NB4 (cell line): ENCODE results near the gene DHRS2.

Experiments
- DNase-seq: peaks from one replicate; pipeline ENCODE4 v3.0.0; 2010; ENCODE audit warnings: low read depth
- H3K4me3 ChIP-seq: one replicate; pipeline ENCODE4 v1.5.1; 2011; ENCODE audit warnings: mild to moderate bottlenecking, low read depth, low read length, moderate library complexity
- MYC ChIP-seq: IDR thresholded peaks from 2 replicates; pipeline ENCODE4 v1.6.1; 2011; ENCODE audit warnings: low read depth, low read length
- POLR2A ChIP-seq: IDR thresholded peaks from 2 replicates; pipeline ENCODE4 v1.6.1; 2011; ENCODE audit warnings: mild to moderate bottlenecking; ENCODE audit not compliant: insufficient read length; ENCODE audit errors: extremely low read depth
- TF ChIP-seq, protein P1 (sequence below): IDR thresholded peaks from 2 replicates; pipeline ENCODE4 v1.6.1; 2011; ENCODE audit warnings: low read depth, low read length
- TF ChIP-seq, protein P2 (sequence below): IDR thresholded peaks from one replicate; pipeline ENCODE4 v1.5.1; 2012; ENCODE audit warnings: low read depth, low read length

The DHRS2 gene

DNA sequence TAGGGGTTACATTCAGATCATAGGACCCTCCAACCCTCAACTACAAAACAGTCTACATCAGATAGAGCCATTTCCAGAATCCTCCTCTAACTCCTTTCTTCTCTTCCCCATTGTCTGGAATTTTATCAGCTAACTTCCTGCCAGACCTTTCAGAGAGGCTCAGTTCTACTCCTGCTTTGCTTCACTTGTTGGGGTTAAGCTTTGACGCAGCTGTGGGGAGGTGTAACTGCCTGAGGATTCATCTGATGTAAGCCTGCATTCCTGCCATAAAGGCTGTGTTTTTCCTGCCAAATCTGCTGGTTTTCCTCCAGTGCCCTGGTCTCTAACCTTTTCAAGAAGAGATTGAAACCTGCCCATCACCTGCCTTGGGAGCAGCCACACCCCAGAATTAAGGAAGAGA lies 16.9 kb downstream of the DHRS2 start:
- DNase-seq: no peak
- no peak overlapping the region for H3K4me3 ChIP-seq
- TF ChIP-seq, protein P1, sequence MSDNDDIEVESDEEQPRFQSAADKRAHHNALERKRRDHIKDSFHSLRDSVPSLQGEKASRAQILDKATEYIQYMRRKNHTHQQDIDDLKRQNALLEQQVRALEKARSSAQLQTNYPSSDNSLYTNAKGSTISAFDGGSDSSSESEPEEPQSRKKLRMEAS: no peak
- TF ChIP-seq POLR2A (no peak), MYC (no peak)
- TF ChIP-seq, protein P2, sequence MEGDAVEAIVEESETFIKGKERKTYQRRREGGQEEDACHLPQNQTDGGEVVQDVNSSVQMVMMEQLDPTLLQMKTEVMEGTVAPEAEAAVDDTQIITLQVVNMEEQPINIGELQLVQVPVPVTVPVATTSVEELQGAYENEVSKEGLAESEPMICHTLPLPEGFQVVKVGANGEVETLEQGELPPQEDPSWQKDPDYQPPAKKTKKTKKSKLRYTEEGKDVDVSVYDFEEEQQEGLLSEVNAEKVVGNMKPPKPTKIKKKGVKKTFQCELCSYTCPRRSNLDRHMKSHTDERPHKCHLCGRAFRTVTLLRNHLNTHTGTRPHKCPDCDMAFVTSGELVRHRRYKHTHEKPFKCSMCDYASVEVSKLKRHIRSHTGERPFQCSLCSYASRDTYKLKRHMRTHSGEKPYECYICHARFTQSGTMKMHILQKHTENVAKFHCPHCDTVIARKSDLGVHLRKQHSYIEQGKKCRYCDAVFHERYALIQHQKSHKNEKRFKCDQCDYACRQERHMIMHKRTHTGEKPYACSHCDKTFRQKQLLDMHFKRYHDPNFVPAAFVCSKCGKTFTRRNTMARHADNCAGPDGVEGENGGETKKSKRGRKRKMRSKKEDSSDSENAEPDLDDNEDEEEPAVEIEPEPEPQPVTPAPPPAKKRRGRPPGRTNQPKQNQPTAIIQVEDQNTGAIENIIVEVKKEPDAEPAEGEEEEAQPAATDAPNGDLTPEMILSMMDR: no peak

DNA sequence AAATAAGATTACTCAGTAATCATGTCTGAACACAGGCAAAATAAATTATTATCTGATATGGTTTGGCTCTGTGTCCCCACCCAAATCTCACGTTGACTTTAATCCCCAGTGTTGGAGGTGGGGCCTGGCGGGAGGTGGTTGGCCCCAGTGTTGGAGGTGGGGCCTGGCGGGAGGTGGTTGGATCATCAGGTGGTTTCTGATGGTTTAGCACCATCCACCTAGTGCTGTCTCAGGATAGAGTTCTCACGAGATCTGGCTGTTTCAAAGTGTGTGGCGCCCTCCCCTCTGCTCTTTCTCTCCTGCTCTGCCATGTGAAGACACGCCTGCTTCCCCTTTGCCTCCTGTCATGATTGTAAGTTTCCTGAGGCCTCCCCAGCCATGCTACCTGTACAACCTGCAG lies 18.1 kb downstream of the DHRS2 start:
- H3K4me3 ChIP-seq: no peak overlapping the region
- no peak for TF ChIP-seq POLR2A
- TF ChIP-seq, protein P1: no peak
- TF ChIP-seq, protein P2: no peak
- TF ChIP-seq MYC: no peak
- no peak for DNase-seq

DNA sequence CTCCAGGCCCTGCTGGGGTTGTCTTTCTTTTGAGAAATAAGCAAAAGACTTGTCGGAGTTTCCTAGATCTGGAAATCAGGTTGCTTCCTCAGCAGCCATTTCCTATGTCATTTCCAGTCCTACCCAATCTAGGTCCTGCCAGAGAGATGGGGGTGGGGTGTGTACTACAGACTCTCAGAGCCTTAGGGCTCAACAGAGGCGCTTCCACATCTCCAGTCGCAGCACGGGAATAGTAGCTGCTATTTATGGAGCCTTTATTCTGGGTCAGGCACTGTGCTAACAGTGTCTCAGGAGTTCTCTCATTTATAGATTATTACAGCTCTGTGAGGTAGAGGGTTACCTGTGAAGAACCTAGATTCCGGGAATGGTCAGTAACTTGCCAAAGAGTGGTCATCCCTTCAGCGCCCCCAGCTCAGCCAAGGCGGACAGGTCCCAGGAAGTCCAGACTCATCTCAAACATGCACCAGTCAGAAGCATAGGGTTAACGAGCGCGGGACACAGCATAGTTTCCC lies 21.9 kb downstream of the DHRS2 start:
- no peak overlapping the region for H3K4me3 ChIP-seq
- no peak for TF ChIP-seq MYC
- TF ChIP-seq, protein P2: no peak
- TF ChIP-seq, protein P1: no peak
- no peak for TF ChIP-seq POLR2A
- no peak for DNase-seq

DNA sequence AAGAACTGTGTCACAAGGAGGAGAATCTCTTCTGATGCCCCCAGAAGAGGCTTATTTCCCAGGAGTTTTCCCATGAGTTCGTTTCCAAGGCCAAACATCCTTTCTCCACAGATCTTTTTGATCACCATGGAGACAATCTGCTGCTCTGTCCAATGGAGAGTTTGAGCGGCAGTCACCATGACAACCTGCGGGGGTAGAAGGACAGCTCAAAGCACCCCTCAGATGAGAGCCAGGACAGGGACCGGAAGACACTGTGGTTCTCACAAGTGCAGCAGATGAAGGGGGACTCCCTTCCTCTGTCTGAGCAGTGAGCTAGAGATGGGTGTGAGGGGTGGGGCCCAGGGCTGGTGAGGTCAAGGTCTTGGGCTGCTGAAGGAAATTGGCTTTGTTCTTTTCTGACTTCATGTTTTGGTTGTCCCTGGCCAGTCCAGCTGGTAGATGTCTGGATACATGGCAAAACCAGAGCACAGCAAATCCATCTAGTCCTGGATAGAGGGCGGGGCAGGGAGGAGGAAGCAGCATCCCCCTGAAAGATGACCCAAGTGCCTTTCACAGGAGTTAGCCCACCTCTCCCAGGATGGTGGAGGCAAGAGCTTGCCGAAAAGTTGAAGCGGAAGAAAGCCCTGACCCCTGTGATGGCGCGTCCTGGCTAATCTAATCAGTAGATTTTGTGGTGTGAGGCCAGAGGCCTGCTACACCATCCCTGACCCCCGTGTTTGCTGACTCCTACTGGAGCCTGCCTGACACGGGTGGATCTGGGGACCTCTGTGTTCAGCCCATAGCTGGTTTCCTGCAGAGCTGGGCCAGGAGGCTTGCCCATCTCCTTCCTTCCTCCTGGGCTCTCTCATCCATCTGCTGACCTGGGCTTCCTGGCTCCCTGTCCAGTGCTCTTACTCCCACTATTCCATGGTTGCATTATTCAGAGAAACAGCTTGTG lies 24.4 kb downstream of the DHRS2 start:
- no peak for DNase-seq
- no peak for TF ChIP-seq POLR2A
- TF ChIP-seq, protein P2: no peak
- TF ChIP-seq MYC: no peak
- TF ChIP-seq, protein P1: no peak

DNA sequence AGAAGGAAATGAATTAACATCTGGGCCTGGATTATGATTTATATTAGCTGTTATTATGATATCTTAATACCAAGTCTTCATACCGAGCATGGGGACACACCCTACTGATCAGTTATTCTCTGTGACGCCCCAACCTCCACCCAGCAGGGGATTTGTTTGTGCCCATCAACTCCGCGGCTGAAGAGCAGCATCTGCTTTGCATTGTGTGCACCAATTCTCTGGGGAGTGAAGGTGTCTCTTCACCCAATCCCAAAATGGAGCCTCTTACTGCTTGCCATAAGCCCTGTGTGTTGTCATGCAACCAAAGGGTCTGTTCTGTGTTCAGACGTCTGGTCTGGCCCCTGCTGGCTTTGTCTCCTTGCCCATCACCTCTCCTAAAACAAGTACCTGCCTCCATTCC lies 25.4 kb downstream of the DHRS2 start:
- H3K4me3 ChIP-seq: no peak overlapping the region
- no peak for DNase-seq
- no peak for TF ChIP-seq POLR2A

More for the DNA sequence above, 24.4 kb downstream of the DHRS2 start:
- H3K4me3 ChIP-seq: no peak overlapping the region

DNA sequence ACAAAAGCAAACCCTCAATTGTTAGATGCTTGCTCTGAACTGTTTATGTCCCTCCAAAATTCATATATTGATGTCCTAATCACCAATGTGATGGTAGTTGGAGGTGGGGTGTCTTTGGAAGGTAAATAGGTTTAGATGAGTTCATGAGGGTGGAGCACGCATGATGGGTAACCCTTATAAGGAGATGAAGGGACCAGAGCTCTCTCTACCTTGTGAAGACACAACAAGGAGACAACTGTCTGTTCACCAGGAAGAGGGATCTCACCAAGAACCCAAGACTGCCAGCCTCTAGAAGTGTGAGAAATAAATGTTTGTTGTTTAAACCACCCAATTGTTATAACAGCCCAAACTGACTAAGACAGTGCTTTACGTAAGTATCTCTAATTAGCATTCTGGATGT lies 27.0 kb downstream of the DHRS2 start:
- H3K4me3 ChIP-seq: no peak overlapping the region
- TF ChIP-seq, protein P1: no peak
- no peak for TF ChIP-seq POLR2A
- no peak for TF ChIP-seq MYC
- TF ChIP-seq, protein P2: no peak
- DNase-seq: no peak
